Gastroesophageal sphincter (tissue), 3 donors: Measurements from ENCODE around the gene CYTH2.

ENCODE experiments used
- CTCF ChIP-seq, 4 experiments: fragments of 200-600 bp in 2 of 4; fragments of 450-650 bp in 2 of 4; sonication (generic) in 1 of 4; IDR thresholded peaks; one replicate each; pipeline ENCODE4 v1.5.1; 2017 to 2019; ENCODE audit warnings: antibody characterized with exemption in 4 of 4, mild to moderate bottlenecking in 2 of 4, moderate library complexity in 2 of 4
- POLR2AphosphoS5 ChIP-seq: sonication (generic); formaldehyde crosslinking; IDR thresholded peaks from one replicate; pipeline ENCODE4 v1.6.1; 2017; ENCODE audit warnings: antibody characterized with exemption

GRCh38 chr19:48529156-48529555 is 60.0 kb downstream of the CYTH2 start:
- TF ChIP-seq CTCF (IDR thresholded peaks at IDR 0.05): no peak
- TF ChIP-seq POLR2AphosphoS5: no peak
